ENCODE measurements around the gene MAPK4. TPM values are rescaled to one million over a fixed set of nuclear protein-coding genes. Genes with fewer than 3 reads are reported as not detected.

Gene MAPK4
- total and polyA plus RNA-seq, 10 of the 15 experiments (the other 5 are each of a cell fraction or from before 2014, with no cell fraction given) = 0.03 to 0.11 (median 0.06) TPM; not detected in 4

- Histone ChIP-seq H3K27ac (ENCODE audit: control insufficient read depth, insufficient read depth) (no peak overlapping the region), H3K4me2 (ENCODE audit: control insufficient read depth, insufficient read depth) (no peak overlapping the region), H3K9ac (ENCODE audit: control insufficient read depth, insufficient read depth, low read length) (no peak overlapping the region), H3K4me1 (ENCODE audit: control insufficient read depth, insufficient read depth, low read length) (no peaks in the 10 kb centered on the region), H3K4me3 (no peak overlapping the region), H3K79me2 (ENCODE audit: control insufficient read depth, insufficient read depth, low read length) (no peaks in the 10 kb centered on the region), H4K20me1 (ENCODE audit: control insufficient read depth, insufficient read depth) (no peaks in the 10 kb centered on the region), H3K36me3 (ENCODE audit: control insufficient read depth in 2 of 2, insufficient read depth in 2 of 2, low read length in 1 of 2) (no peaks in the 10 kb centered on the region), H2AFZ (ENCODE audit: control insufficient read depth, low read depth, low read length) (no peak overlapping the region), H3K9me3 (replicated peaks; ENCODE audit: control insufficient read depth, insufficient read depth, low read length) (no peaks in the 10 kb centered on the region), H3K27me3 (replicated peaks in 1 of 2; ENCODE audit: control insufficient read depth in 2 of 2, insufficient read depth in 2 of 2, low read length in 1 of 2) (peaks cover 0 to 4% of the 10 kb centered on the region in 2 experiments; a peak in 2 of 4 replicates)
- DNase-seq (ENCODE audit: low read depth, low spot score) = no peak
- no TSS peak for BruUV-seq (replicated peaks)
- ChIA-PET POLR2A (no interaction called here), SMC1A (ENCODE audit: uncharacterized antibody, unreplicated experiment) (no interaction called here), RAD21 (ENCODE audit: unreplicated experiment) (no interaction called here), CTCF (no interaction called here)
- in situ Hi-C loops (cut with MboI) (no loop called here), intact Hi-C loops (cut with micrococcal nuclease; ENCODE audit: unreplicated experiment) (no loop called here)
- FAIRE-seq = no peak
- no peak for TF ChIP-seq FOS (IDR thresholded peaks at IDR 0.05; ENCODE audit: borderline replicate concordance, extremely low read depth, insufficient read length)
- TF ChIP-seq CREB1 (IDR thresholded peaks at IDR 0.05; ENCODE audit: low read depth) = no peak
- no peak for TF ChIP-seq LARP7 (IDR thresholded peaks at IDR 0.05)
- TF ChIP-seq GABPA (IDR thresholded peaks at IDR 0.05; ENCODE audit: low read depth) = no peak
- TF ChIP-seq, protein P1, sequence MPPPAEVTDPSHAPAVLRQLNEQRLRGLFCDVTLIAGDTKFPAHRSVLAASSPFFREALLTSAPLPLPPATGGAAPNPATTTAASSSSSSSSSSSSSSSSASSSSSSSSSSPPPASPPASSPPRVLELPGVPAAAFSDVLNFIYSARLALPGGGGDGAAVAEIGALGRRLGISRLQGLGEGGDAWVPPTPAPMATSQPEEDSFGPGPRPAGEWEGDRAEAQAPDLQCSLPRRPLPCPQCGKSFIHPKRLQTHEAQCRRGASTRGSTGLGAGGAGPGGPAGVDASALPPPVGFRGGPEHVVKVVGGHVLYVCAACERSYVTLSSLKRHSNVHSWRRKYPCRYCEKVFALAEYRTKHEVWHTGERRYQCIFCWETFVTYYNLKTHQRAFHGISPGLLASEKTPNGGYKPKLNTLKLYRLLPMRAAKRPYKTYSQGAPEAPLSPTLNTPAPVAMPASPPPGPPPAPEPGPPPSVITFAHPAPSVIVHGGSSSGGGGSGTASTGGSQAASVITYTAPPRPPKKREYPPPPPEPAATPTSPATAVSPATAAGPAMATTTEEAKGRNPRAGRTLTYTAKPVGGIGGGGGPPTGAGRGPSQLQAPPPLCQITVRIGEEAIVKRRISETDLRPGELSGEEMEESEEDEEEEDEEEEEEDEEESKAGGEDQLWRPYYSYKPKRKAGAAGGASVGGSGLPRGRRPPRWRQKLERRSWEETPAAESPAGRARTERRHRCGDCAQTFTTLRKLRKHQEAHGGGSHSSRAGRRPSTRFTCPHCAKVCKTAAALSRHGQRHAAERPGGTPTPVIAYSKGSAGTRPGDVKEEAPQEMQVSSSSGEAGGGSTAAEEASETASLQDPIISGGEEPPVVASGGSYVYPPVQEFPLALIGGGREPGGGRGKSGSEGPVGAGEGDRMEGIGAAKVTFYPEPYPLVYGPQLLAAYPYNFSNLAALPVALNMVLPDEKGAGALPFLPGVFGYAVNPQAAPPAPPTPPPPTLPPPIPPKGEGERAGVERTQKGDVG (CRISPR knock-in tag; IDR thresholded peaks at IDR 0.05) = no peak
- TF ChIP-seq POLR2AphosphoS5 (IDR thresholded peaks at IDR 0.05; ENCODE audit: low read length) = no peak
- no peak for TF ChIP-seq MTA2 (IDR thresholded peaks at IDR 0.05; ENCODE audit: low read depth)
- TF ChIP-seq MEF2B (IDR thresholded peaks at IDR 0.05; ENCODE audit: partially characterized antibody, poor library complexity, severe bottlenecking) = no peak
- TF ChIP-seq DPF2 (IDR thresholded peaks at IDR 0.05) = no peak
- no peak for TF ChIP-seq ZSCAN29 (IDR thresholded peaks at IDR 0.05)
- no peak for TF ChIP-seq BCL3 (IDR thresholded peaks at IDR 0.05; ENCODE audit: borderline replicate concordance, insufficient read depth, low read depth, low read length, poor library complexity, severe bottlenecking)
- TF ChIP-seq ELK1 (IDR thresholded peaks at IDR 0.05; ENCODE audit: low read depth, low read length) = no peak
- TF ChIP-seq SMC3 (IDR thresholded peaks at IDR 0.05; ENCODE audit: borderline replicate concordance, low read length) = no peak
- TF ChIP-seq POLR2A (IDR thresholded peaks at IDR 0.05; ENCODE audit: low read depth, low read length) = no peak
- no peak for ATAC-seq
- 25% methylated on average over 7 of the region's 7 CpGs for WGBS (ENCODE audit: insufficient coverage, insufficient replicate concordance, low lambda C conversion rate, missing lambda C conversion rate)
Observed at GRCh38 chr18:50715919-50716318, 156.0 kb downstream of the MAPK4 start.

Measured in GM12878 (cell line).